HG02852 (cell line): Measurements from ENCODE around the gene TMEM25.
"Not testable (repeated sequence)": the region's sequence is repeated elsewhere in the genome, so short reads cannot be mapped to it uniquely, and the experiment has no call there.

Experiments used
- ATAC-seq: cut with Tn5 transposase; IDR thresholded peaks from one replicate; pipeline ENCODE4 v1.9.1; 2021; ENCODE audit warnings: mild to moderate bottlenecking, moderate library complexity; ENCODE audit not compliant: unreplicated experiment

TMEM25 gene

GRCh38 chr11:118531597-118532084, 649 bp downstream of the TMEM25 start:
- no peak for ATAC-seq

GRCh38 chr11:118532091-118532490, 1.1 kb downstream of the TMEM25 start:
- no peak for ATAC-seq

GRCh38 chr11:118532852-118533768, 2.1 kb downstream of the TMEM25 start:
- no peak for ATAC-seq

- ATAC-seq, result no peak
Measured at GRCh38 chr11:118533769-118534729, 3.1 kb downstream of the TMEM25 start.

GRCh38 chr11:118535261-118535660, 4.3 kb downstream of the TMEM25 start:
- no peak for ATAC-seq

GRCh38 chr11:118536726-118537125, 5.7 kb downstream of the TMEM25 start:
- ATAC-seq, result no peak

- ATAC-seq, result no peak
Measured at GRCh38 chr11:118537409-118537980, 6.5 kb downstream of the TMEM25 start.

GRCh38 chr11:118544010-118544646, 13.1 kb downstream of the TMEM25 start:
- no peak for ATAC-seq

GRCh38 chr11:118544647-118545010, 13.6 kb downstream of the TMEM25 start:
- no peak for ATAC-seq

GRCh38 chr11:118545533-118545932, 14.5 kb downstream of the TMEM25 start:
- no peak for ATAC-seq

GRCh38 chr11:118547132-118547531, 16.1 kb downstream of the TMEM25 start:
- no peak for ATAC-seq

- ATAC-seq, result no peak
Measured at GRCh38 chr11:118552341-118552740, 21.3 kb downstream of the TMEM25 start.

GRCh38 chr11:118560806-118561205, 29.8 kb downstream of the TMEM25 start:
- ATAC-seq, result no peak

GRCh38 chr11:118565051-118565450, 34.1 kb downstream of the TMEM25 start:
- no peak for ATAC-seq

GRCh38 chr11:118569670-118570069, 38.7 kb downstream of the TMEM25 start:
- no peak for ATAC-seq

GRCh38 chr11:118570787-118571186, 39.8 kb downstream of the TMEM25 start:
- ATAC-seq, result no peak

GRCh38 chr11:118571701-118572060, 40.7 kb downstream of the TMEM25 start:
- not testable (repeated sequence) for ATAC-seq

- ATAC-seq, result peak; percentile 74
Measured at GRCh38 chr11:118572061-118572980, 41.3 kb downstream of the TMEM25 start, which contains the start of gene ARCN1. Gene ARCN1 (plus strand): TSS chr11:118572409. CDS start chr11:118572548, 139 bp downstream.

- ATAC-seq, result peak; percentile 34
Measured at GRCh38 chr11:118572981-118573550, 42.1 kb downstream of the TMEM25 start.
